Cerebellar nuclear complex (tissue), 1 donor: ENCODE results near the gene ARPC1A.
"Not testable (repeated sequence)": the region's sequence is repeated elsewhere in the genome, so short reads cannot be mapped to it uniquely, and the experiment has no call there.

ENCODE experiments used
- DNase-seq, 2 experiments: peaks; one replicate each; lab custom pipeline; 2025; lab: John Stamatoyannopoulos, UW

The ARPC1A gene

DNA sequence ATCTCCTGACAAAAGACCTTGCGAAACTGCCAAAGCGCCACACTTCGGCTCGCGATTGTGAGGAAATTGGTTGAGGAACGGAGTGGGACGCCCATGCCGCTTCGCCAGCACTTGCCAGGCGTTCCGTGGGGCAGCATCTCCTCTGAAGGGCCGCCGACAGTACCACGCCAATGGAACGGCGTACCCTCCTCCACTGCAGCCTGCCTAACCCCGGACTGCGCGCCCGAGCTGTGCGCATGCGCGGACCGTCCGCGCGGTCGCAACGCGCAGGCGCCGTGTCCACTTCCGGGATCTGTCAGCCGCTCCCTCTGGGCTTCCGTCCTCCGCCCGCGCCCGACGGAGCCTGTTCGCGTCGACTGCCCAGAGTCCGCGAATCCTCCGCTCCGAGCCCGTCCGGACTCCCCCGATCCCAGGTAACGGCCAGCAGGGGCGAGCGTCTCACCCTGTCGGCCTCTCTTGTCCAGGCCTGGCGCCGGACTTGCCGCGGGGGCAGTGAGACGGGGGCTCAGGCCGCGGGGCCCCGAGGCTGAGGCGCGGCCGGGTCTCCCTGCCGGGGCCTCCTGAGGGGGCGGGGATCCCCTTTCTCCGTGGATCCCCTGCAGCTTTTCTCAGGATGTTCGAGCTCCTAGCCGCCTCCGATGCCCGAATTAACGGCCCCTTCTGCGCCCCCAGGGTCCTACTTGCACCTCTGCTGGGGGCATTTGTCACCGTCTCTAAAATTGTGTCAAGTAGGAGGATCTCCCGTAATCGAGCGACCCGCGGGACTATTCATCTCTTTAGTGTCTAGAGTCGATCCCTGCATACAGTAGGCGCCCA lies at the start of gene ARPC1A:
Gene ARPC1A, plus strand, starts transcription at position 307 of the 816 bp plus-strand sequence. CDS start 7,456 bp downstream, outside the sequence.
- DNase-seq: peak in 1 of 2 experiments; percentile 38

- DNase-seq: no peak
Observed at GRCh38 chr7:99278180-99278579, 47.5 kb upstream of the ARPC1A start.

DNA sequence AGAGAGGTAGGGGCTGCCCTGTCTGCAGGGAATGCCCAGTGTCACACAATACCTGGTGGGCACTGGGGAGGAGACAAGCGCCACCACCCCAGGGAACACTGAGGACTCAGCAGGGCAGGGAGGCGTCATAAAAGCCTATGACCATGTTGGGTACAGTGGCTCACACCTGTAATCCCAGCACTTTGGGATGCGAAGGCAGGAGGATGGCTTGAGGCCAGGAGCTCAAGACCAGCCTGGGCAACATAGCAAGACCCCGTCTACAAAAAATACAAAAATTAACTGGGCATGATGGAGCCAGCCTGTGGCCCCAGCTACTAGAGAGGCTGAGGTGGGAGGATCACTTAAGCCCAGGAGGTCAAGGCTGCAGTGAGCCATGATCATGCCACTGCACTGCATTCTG lies 41.5 kb upstream of the ARPC1A start:
- not testable (repeated sequence) for DNase-seq

DNA sequence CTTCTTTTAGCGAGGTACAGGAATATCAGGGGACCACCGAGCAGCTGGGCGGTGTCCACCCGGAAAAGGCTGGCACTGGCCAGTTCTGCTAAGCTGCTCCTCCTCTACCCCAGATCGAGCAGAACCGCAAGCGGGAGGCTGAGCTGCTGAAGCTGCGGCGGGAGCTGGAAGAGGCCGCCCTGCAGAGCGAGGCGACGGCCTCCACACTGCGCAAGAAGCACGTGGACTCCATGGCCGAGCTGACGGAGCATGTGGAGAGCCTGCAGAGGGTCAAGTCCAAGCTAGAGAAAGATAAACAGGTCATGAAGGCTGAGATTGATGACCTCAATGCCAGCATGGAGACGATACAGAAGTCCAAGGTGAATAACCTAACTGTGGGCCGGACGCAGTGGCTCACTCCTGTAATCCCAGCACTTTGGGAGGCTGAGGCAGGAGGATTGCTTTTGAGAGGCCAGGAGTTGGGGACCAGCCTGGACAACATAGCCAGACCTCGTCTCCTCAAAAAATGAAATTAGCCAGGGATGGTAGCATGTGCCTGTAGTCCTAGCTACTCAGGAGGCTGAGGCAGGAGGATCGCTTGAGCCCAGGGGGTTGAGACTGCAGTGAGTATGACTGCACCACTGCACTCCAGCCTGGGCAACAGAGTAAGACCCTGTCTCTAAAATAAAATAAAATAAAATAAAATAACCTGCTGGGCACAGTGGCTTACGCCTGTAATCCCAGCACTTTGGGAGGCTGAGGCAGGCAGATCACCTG lies 37.7 kb upstream of the ARPC1A start:
- no peak for DNase-seq

DNA sequence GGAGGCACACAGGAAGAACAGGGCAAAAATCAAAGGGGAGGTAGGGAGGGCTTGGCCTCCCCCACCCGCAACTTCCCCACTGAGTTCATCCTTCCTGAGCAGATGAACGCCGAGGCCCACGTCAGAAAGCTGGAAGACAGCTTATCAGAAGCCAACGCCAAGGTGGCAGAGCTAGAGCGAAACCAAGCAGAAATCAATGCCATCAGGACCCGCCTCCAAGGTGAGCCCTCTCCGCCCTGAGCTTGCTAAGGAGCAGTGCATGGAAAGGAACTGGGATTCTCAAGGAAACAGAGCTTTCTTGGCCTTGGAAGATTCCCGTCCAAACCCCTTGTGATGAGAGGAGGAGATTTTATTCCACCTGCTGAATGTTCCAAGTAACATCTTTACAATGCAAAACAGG lies 36.5 kb upstream of the ARPC1A start:
- DNase-seq: no peak

DNA sequence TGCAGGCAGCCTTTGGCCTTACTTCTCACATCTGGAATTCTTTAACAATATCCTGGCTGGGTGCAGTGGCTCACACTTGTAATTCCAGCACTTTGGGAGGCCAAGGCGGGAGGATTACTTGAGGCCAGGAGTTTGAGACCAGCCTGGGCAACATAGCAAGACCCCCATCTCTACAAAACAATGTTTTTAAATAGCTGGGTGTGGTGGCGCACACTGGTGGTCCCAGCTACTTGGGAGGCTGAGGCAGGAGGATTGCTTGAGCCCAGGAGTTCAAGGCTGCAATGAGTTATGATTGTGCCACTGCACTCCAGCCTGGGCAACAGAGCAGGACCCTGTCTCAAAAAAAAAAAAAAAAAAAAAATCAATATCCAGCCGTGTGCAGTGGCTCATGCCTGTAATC lies 35.5 kb upstream of the ARPC1A start:
- not testable (repeated sequence) for DNase-seq

- DNase-seq: no peak
Observed at GRCh38 chr7:99290980-99291607, 34.6 kb upstream of the ARPC1A start.

DNA sequence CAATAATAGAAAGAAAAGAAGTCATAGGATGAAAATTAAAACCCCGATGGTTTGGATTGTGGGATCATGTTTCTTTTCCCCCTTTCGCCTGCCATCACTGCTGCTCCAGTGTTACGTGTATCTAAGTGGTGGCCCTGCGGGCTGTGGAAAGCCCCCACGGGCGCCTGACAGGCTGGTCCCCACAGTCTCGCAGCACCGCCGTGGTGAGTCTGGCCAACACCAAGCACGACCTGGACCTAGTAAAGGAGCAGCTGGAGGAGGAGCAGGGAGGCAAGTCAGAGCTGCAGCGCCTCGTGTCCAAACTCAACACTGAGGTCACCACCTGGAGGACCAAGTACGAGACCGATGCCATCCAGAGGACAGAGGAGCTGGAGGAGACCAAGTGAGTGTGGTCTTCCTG lies 33.6 kb upstream of the ARPC1A start:
- DNase-seq: no peak

GRCh38 chr7:99293167-99293566 lies 32.5 kb upstream of the ARPC1A start:
- DNase-seq: no peak

- DNase-seq: no peak
Observed at GRCh38 chr7:99293650-99294049, 32.0 kb upstream of the ARPC1A start.

- DNase-seq: no peak
Observed at GRCh38 chr7:99296471-99296870, 29.2 kb upstream of the ARPC1A start.

DNA sequence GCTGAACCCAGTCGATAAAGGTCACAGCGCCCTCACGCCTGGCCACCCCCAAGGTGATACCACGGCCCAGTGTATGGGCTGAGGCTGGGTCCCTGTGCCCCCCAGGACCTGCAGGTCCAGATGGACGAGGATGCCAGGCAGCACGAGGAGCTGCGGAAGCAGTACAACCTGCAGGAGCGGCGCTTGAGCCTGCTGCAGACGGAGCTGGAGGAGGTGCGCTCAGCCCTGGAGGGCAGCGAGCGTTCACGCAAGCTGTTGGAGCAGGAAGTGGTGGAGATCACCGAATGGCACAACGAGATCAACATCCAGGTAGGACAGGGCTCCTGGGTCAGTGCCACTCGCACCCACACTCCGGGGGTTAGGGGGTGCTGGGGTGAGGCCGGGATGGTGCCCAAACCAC lies 24.2 kb upstream of the ARPC1A start:
- no peak for DNase-seq

DNA sequence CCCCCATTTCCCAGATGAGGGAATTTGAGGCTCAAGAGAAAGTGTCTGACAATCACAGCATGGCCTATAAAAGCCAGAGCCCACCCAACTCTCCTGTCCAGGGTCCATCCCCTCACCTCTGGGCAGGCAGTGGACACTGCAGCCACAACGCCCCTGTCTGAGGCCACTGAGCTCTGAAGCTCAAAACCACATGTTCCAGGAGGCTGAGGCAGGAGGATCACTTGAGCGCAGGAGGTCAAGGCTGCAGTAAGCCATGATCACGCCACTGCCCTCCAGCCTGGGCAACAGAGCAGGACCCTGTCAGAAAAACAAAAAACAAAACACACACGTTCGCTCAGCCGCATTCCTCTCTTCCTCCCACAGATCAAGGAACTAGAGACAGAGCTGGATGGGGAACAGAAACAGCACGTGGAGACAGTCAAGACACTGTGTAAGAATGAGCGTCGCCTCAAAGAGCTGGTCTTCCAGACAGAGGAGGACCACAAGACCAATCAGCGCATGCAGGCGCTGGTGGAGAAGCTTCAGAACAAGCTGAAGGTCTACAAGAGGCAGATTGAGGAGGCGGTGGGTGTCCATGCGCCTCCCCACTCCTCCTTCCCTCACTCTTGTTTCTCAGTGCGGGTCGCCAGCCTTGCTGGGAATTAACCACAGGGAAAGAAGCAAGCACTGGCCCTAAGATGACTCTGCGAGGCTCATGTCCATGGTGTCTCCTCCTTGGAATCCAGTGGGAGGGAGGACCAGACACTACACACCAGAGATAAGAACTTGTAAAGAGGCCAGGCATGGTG lies 20.0 kb upstream of the ARPC1A start:
- no peak for DNase-seq

- no peak for DNase-seq
Observed at GRCh38 chr7:99308461-99309074, 17.1 kb upstream of the ARPC1A start.

DNA sequence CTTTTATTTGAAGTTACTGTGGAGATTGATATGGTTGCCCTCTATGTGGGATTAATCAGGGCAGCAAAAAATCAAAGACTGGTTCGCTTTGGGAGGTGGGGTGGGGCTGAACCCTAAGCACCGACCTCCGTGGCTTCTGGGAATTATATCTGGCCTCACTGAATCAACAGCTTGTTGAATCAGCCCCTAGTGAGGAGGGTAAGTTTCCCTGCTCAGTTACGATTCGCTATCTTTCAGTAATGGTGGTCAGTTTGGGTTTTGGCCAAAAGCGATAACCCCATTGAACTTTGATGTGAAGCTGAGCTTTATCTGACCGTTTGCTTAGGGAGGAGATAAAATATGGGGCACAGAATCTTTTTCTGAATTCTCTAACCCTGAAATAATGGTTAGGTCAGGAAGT lies 16.6 kb upstream of the ARPC1A start:
- DNase-seq: no peak

- DNase-seq: no peak
Observed at GRCh38 chr7:99310004-99310403, 15.7 kb upstream of the ARPC1A start.

DNA sequence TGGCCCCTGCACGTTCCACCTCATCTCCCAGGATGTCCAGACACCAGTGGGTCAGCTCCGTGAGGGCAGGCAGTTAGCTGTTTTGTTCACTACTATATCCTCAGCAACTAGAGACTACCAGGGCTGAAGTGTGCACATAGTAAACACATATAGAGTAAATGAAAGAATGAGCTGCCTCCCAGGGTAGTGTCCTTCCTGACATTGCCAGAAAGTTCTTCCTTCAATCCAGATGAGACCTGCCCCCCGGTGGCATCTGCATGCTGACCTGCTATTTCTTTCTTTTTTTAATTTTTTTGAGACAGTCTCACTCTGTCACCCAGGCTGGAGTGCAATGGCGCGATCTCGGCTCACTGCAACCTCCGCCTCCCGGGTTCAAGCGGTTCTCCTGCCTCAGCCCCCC lies 14.0 kb upstream of the ARPC1A start:
- DNase-seq: no peak

- no peak for DNase-seq
Observed at GRCh38 chr7:99312316-99313203, 13.1 kb upstream of the ARPC1A start.

DNA sequence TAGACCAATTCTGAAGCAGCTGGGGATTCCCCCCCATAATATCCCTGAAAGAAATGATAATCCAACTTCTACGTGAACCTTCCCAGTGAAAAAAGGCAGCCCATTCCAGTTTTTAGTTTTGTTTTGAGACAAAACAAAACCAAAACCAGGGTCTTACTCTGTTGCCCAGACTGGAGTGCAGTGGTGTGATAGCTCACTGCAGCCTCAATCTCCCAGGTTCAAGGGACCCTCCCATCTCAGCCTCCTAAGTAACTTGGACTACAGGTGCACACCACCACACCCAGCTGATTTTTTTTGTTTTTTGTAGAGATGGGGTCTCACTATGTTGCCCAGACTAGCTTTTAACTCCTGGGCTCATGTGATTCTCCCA lies 12.5 kb upstream of the ARPC1A start:
- no peak for DNase-seq

GRCh38 chr7:99314504-99314903 lies 11.2 kb upstream of the ARPC1A start:
- DNase-seq: no peak

- DNase-seq: no peak
Observed at GRCh38 chr7:99320371-99320770, 5.3 kb upstream of the ARPC1A start.
